Measurements from ENCODE around the gene B3GNT7.
"Not testable (repeated sequence)": the region's sequence is repeated elsewhere in the genome, so short reads cannot be mapped to it uniquely, and the experiment has no call there.

Gene B3GNT7

DNA sequence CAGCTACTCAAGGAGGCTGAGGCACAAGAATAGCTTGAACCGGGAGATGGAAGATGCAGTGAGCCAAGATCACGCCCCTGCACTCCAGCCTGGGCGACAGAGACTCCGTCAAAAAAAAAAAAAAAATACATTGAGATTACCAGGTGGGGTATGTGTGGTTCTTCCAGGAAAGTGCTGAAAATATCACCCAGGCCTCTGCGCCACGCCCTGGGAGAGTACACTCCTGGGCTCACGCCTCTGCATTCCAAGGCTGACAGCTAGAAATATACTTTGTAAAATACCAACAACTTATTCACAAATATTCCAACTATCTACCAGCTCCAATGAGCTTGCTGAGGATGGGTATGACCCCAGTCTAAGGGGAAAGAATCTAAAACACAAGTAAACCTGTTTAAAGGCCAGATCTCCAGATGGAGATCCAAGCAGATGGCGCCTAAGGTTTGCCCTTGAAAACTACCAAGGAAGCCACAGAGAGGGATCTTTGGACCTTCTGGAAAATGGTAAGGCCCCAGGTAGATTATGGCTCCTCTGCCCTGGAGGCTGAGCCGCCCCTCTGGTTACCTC is 21.6 kb upstream of the B3GNT7 start:
- H3K27ac ChIP-seq: no peak overlapping the region
- TF ChIP-seq ZFX (IDR thresholded peaks at IDR 0.05) (no peak), CTCF (conservative IDR thresholded peaks at IDR 0.05) (no peak)

- TF ChIP-seq CTCF (conservative IDR thresholded peaks at IDR 0.05) (no peak), ZFX (IDR thresholded peaks at IDR 0.05) (no peak)
- no peak overlapping the region for H3K27ac ChIP-seq
Observed at GRCh38 chr2:231374771-231375170, 20.7 kb upstream of the B3GNT7 start.

DNA sequence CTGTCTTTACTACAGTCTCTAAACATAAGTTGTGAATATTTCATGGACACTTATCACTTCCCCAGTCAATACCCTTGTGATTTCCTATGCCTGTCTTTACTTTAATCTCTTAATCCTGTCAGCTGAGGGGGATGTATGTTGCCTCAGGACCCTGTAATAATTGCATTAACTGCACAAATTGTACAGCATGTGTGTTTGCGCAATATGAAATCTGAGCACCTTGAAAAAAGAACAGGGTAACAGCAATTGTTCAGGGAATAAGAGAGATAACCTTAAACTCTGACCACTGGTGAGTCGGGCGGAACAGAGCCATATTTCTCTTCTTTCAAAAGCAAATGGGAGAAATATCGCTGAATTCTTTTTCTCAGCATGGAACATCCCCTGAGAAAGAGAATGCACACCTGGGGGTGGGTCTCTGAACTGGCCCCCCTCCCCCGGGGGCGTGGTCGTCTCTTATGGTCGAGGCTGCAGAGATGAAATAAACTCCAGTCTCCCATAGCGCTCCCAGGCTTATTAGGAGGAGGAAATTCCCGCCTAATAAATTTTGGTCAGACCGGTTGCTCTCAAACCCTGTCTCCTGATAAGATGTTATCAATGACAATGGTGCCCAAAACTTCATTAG is 19.4 kb upstream of the B3GNT7 start:
- H3K27ac ChIP-seq: not testable (repeated sequence)

DNA sequence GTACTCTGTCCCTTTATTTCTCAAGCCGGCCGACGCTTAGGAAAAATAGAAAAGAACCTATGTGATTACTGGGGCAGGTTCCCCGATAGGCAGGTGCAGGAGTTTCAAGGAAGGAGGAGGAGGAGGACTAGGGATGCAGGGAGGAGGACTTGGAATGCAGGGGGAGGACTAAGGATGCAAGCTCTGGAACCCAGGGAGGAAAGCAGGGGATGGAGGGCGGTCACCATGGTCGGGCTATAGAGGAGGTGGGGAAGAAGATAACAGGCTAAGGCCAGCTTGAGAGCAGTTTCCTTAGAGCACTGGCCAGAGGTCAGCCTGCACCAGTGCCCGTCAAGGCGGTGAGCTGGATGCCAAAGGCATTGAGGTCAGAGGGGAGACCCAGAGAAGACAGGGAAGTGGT is 18.7 kb upstream of the B3GNT7 start:
- no peak overlapping the region; the same call in 1 of the 2 replicates for H3K27ac ChIP-seq
- TF ChIP-seq ZFX (IDR thresholded peaks at IDR 0.05) (no peak), CTCF (conservative IDR thresholded peaks at IDR 0.05) (no peak)

DNA sequence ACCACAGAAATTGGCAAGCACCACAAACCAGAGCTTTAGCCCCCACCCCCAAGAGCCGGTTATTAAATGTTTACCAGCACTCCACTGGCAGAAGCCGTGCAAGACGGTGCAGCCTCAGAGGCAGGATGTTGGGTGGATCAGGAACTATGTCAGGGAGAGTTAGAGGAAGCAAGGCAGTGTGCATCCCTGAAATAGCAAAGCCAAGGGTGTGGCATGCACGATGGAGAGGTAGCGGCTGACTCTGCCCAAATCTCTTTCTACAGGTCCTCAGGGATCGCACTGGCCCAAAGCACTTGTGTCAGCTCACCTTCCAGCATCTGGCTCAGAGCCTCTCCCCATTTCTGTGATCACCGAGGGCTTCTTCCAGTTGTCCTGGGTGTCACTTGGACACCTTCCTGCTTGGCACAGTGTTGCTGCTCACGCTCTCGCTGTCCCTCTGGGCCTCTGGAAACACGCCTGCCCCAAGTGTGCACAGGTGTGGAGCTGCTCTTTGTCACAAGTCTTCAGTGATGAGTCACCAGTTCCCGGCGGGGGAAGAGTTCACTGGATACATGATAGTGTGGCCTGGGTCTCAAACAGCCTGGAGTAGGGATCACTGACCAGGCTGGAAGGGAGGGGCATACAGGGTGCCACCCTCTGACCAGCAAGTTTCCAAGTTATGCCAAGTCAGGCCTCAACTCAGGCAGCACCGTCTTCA is 17.3 kb upstream of the B3GNT7 start:
- H3K27ac ChIP-seq: peak overlapping the region; percentile 17; the same call in 1 of the 2 replicates
- TF ChIP-seq CTCF (conservative IDR thresholded peaks at IDR 0.05): no peak
- TF ChIP-seq ZFX (IDR thresholded peaks at IDR 0.05): no peak

GRCh38 chr2:231379266-231380215 is 16.0 kb upstream of the B3GNT7 start:
- TF ChIP-seq ZFX (IDR thresholded peaks at IDR 0.05): no peak
- TF ChIP-seq CTCF (conservative IDR thresholded peaks at IDR 0.05): no peak
- H3K27ac ChIP-seq: peak overlapping the region; percentile 17; the same call in 1 of the 2 replicates

GRCh38 chr2:231380307-231380706 is 15.2 kb upstream of the B3GNT7 start:
- TF ChIP-seq CTCF (conservative IDR thresholded peaks at IDR 0.05) (no peak), ZFX (IDR thresholded peaks at IDR 0.05) (no peak)
- H3K27ac ChIP-seq: no peak overlapping the region
